Activated B cell treated with CpG ODN at 0.5 μM for 24 hours (primary cell): Measurements from ENCODE around the gene PAK1. TPM values are rescaled to one million over a fixed set of nuclear protein-coding genes. Genes with fewer than 3 reads are reported as not detected.

ENCODE experiments used
- ATAC-seq: fragments of 200-7000 bp; cut with Tn5 transposase; one replicate; pipeline ENCODE4 v1.10.0; 2021; ENCODE audit warnings: low read depth, mild to moderate bottlenecking, moderate library complexity
- CTCF ChIA-PET: fragments of 350-600 bp; sonication (Branson Sonifier 250); formaldehyde crosslinking; loops from one replicate; lab custom pipeline; 2021; ENCODE audit warnings: antibody characterized with exemption; lab: Charles Lee
- POLR2A ChIA-PET: fragments of 350-600 bp; sonication (Branson Sonifier 250); formaldehyde crosslinking; loops from one replicate; lab custom pipeline; 2021; ENCODE audit warnings: antibody characterized with exemption; lab: Charles Lee
- DNase-seq: peaks from one replicate; pipeline ENCODE4 v3.0.0; 2022
- H3K27ac Mint-ChIP-seq: one replicate; pipeline ENCODE4 v1.8.0; 2020; ENCODE audit warnings: mixed read lengths
- H3K27me3 Mint-ChIP-seq: one replicate; pipeline ENCODE4 v1.8.0; 2021; ENCODE audit warnings: mixed read lengths
- H3K36me3 Mint-ChIP-seq: one replicate; pipeline ENCODE4 v1.8.0; 2021; ENCODE audit warnings: low read depth, mixed read lengths
- H3K4me1 Mint-ChIP-seq: one replicate; pipeline ENCODE4 v1.8.0; 2021; ENCODE audit warnings: mixed read lengths
- H3K4me3 Mint-ChIP-seq: one replicate; pipeline ENCODE4 v1.8.0; 2020; ENCODE audit warnings: mild to moderate bottlenecking, mixed read lengths
- H3K9me3 Mint-ChIP-seq: one replicate; pipeline ENCODE4 v1.8.0; 2020; ENCODE audit warnings: mixed read lengths
- intact Hi-C: fragments of 100-400 bp; cut with micrococcal nuclease; formaldehyde crosslinking; loops from one replicate; pipeline ENCODE4 v1.15.1; 2024
- total RNA-seq: library from RNA; stranded (reverse); gene quantifications from 2 replicates; pipeline ENCODE4 v1.2.3, GENCODE V29; 2022
- TF ChIP-seq, protein P1 (sequence below): fragments of 200-600 bp; IDR thresholded peaks from one replicate; pipeline ENCODE4 v1.8.0; 2022; ENCODE audit warnings: antibody characterized with exemption, mild to moderate bottlenecking

The PAK1 gene
- total RNA-seq, 1 donor from 2014 or later: 21.1 TPM

DNA sequence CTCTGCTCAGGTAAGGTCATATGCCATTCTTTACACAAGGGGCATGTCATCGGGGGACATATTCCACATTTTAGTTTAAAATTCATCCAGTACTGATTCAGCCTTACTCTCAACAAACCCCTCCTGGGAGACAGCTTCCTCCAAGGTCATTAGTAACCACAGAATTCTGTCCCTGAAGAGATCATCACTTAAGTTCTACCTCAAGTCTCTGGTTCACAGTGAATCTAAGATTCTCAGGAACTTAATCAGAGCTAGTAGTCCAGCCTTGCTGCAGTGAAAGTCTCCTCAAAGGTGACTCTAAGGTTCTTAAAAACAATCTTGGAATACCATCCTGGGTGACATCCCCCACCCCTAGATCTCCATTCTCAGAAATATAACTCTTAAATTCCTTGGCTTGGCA is 153.5 kb downstream of the PAK1 start:
- intact Hi-C loops: no loop called here
- Mint-ChIP-seq H3K4me1 (no peaks in the 10 kb centered on the region), H3K9me3 (no peaks in the 10 kb centered on the region), H3K27me3 (no peaks in the 10 kb centered on the region), H3K27ac (no peak overlapping the region), H3K4me3 (no peak overlapping the region), H3K36me3 (peaks cover 13% of the 10 kb centered on the region)
- TF ChIP-seq, protein P1, sequence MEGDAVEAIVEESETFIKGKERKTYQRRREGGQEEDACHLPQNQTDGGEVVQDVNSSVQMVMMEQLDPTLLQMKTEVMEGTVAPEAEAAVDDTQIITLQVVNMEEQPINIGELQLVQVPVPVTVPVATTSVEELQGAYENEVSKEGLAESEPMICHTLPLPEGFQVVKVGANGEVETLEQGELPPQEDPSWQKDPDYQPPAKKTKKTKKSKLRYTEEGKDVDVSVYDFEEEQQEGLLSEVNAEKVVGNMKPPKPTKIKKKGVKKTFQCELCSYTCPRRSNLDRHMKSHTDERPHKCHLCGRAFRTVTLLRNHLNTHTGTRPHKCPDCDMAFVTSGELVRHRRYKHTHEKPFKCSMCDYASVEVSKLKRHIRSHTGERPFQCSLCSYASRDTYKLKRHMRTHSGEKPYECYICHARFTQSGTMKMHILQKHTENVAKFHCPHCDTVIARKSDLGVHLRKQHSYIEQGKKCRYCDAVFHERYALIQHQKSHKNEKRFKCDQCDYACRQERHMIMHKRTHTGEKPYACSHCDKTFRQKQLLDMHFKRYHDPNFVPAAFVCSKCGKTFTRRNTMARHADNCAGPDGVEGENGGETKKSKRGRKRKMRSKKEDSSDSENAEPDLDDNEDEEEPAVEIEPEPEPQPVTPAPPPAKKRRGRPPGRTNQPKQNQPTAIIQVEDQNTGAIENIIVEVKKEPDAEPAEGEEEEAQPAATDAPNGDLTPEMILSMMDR: no peak
- ATAC-seq (no peak), DNase-seq (no peak)
- POLR2A ChIA-PET: no interaction called here
- CTCF ChIA-PET: no interaction called here

DNA sequence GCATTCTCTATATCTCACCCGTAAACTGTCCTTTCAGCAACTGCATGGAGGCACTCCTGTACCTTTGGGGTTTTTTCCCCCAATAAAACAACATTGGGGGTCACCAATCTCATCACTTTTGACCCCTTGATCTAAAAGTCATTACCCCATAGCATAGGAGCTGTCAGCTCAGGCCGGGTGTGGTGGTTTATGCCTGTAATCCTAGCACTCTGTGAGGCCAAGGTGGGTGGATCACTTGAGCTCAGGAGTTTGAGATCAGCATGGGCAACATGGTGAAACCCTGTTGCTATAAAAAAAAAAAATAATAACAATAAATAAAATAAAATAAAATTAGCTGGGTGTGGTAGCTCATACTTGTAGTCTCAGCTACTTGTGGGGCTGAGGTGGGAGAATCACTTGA is 155.3 kb downstream of the PAK1 start:
- no peak overlapping the region for H3K4me3 Mint-ChIP-seq
- POLR2A ChIA-PET: no interaction called here
- H3K27me3 Mint-ChIP-seq: no peaks in the 10 kb centered on the region
- TF ChIP-seq, protein P1: no peak
- H3K36me3 Mint-ChIP-seq: peaks cover 12% of the 10 kb centered on the region
- H3K27ac Mint-ChIP-seq: no peak overlapping the region
- no peaks in the 10 kb centered on the region for H3K4me1 Mint-ChIP-seq
- intact Hi-C loops: no loop called here
- DNase-seq: no peak
- no peaks in the 10 kb centered on the region for H3K9me3 Mint-ChIP-seq
- no peak for ATAC-seq
- CTCF ChIA-PET: no interaction called here

DNA sequence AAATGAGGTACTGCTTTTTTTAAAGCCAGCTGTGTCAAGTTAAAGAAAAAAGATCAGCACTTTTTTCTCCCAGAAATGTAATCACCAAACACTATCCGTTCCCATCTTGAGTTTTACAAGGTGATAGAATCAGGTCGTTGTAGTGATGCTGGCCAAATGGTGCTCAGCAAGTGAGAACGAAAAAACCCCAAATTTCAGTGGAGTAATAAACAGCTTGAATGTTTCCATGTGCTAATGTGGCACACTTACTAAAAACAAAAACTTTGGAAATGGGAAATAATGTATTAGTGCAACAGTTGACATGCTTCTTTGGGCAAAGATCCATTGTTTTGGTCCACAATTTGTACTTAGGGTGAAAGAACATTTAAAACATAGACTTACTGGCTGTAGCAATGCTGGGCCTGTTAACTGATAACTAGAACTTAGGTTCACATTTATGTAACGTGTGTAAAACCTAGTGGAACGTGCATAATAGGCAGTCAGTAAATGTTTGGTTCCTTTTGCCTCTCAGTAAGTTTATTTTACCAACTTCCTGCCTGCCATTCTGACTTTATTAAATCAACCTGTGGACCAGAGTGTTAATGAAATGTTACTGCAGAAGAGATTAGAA is 157.1 kb downstream of the PAK1 start:
- ChIA-PET POLR2A (no interaction called here), CTCF (no interaction called here)
- no peaks in the 10 kb centered on the region for H3K4me1 Mint-ChIP-seq
- no peak for DNase-seq
- ATAC-seq: no peak
- no peaks in the 10 kb centered on the region for H3K36me3 Mint-ChIP-seq
- intact Hi-C loops: no loop called here
- H3K27ac Mint-ChIP-seq: no peak overlapping the region
- no peak overlapping the region for H3K4me3 Mint-ChIP-seq
- TF ChIP-seq, protein P1: no peak
- H3K9me3 Mint-ChIP-seq: no peaks in the 10 kb centered on the region
- H3K27me3 Mint-ChIP-seq: no peaks in the 10 kb centered on the region

DNA sequence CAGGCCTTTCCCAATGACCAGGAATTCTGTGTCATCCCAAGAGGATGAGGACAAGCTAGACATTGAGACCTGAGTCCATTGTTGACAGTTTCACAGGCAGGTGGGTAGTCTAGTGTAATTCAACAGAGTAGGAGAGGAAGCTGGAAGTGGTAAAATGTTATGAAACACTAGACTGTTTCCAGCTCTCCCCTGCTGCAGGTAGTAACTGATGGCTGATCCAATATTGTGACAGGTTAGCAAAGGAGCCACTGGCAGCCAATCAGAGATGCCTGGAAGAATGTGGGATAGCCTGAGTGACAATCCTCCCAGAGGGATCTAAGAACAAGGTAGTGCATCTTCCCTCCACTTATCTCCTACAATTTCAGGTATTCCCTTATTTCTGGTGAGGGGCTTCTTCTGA is 161.8 kb downstream of the PAK1 start:
- no peaks in the 10 kb centered on the region for H3K27me3 Mint-ChIP-seq
- no peaks in the 10 kb centered on the region for H3K36me3 Mint-ChIP-seq
- no peak for ATAC-seq
- H3K27ac Mint-ChIP-seq: no peak overlapping the region
- ChIA-PET CTCF (no interaction called here), POLR2A (no interaction called here)
- TF ChIP-seq, protein P1: no peak
- no peaks in the 10 kb centered on the region for H3K9me3 Mint-ChIP-seq
- intact Hi-C loops: no loop called here
- DNase-seq: no peak
- no peak overlapping the region for H3K4me3 Mint-ChIP-seq
- H3K4me1 Mint-ChIP-seq: no peaks in the 10 kb centered on the region

DNA sequence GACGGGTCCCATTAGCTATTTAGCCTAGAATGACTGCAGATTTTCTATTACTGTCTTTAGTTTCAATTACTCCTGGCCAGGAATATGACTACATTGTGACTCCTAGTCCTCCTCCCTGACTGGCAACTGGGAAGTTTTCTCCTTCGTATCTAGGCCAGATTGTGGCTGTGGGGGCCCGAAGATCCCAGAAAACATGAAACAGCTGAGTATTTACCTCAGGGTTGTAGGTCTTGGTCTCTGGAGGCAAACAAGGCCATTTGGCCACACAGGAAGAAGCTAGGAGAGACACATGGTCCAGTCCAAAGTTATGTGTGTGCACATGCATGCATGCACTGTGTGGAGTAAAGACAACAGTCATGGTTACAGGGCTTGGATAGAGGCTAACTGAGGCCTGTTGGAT is 162.2 kb downstream of the PAK1 start:
- H3K4me1 Mint-ChIP-seq: no peaks in the 10 kb centered on the region
- no peaks in the 10 kb centered on the region for H3K9me3 Mint-ChIP-seq
- no peak overlapping the region for H3K27ac Mint-ChIP-seq
- DNase-seq (no peak), ATAC-seq (no peak)
- POLR2A ChIA-PET: no interaction called here
- H3K4me3 Mint-ChIP-seq: no peak overlapping the region
- CTCF ChIA-PET: no interaction called here
- intact Hi-C loops: no loop called here
- TF ChIP-seq, protein P1: no peak
- H3K27me3 Mint-ChIP-seq: no peaks in the 10 kb centered on the region
- no peaks in the 10 kb centered on the region for H3K36me3 Mint-ChIP-seq
